GM12878 (cell line): ENCODE results near the gene TMEM109. TPM values are rescaled to one million over a fixed set of nuclear protein-coding genes. Genes with fewer than 3 reads are reported as not detected.

Experiments used
- BMI1 ChIP-seq: fragments of 450-650 bp; IDR thresholded peaks from 2 replicates; pipeline ENCODE4 v1.6.1; 2016; ENCODE audit warnings: mild to moderate bottlenecking, moderate library complexity, borderline replicate concordance
- CREM ChIP-seq: IDR thresholded peaks from 2 replicates; pipeline ENCODE4 v1.6.1; 2014; ENCODE audit warnings: antibody characterized with exemption, low read depth
- EGR1 ChIP-seq, 2 experiments: IDR thresholded peaks; 1 replicate in 1 of 2; 2 replicates in 1 of 2; pipeline ENCODE4 v1.6.1; 2011 to 2012; ENCODE audit warnings: low read depth in 2 of 2, low read length in 2 of 2, borderline replicate concordance in 1 of 2, mild to moderate bottlenecking in 1 of 2, moderate library complexity in 1 of 2
- GABPA ChIP-seq: IDR thresholded peaks from 2 replicates; pipeline ENCODE4 v1.6.1; 2014; ENCODE audit warnings: antibody characterized with exemption, low read depth, mild to moderate bottlenecking, inconsistent platforms
- HCFC1 ChIP-seq: fragments of 150-350 bp; IDR thresholded peaks from 2 replicates; pipeline ENCODE4 v1.6.1; 2014; ENCODE audit warnings: low read length
- MYB ChIP-seq: fragments of 150-350 bp; IDR thresholded peaks from 2 replicates; pipeline ENCODE4 v1.6.1; 2014; ENCODE audit warnings: mild to moderate bottlenecking, low read depth, low read length, borderline replicate concordance
- SMC3 ChIP-seq: IDR thresholded peaks from 2 replicates; pipeline ENCODE4 v1.6.1; 2011; ENCODE audit warnings: low read length, improper control_type of control experiment, borderline replicate concordance
- SP1 ChIP-seq: IDR thresholded peaks from one replicate; pipeline ENCODE4 v1.6.1; 2011; ENCODE audit warnings: low read depth, low read length
- YBX1 ChIP-seq: fragments of 450-650 bp; IDR thresholded peaks from 2 replicates; pipeline ENCODE4 v1.6.1; 2016; ENCODE audit warnings: antibody characterized with exemption
- ZNF384 ChIP-seq: IDR thresholded peaks from 2 replicates; pipeline ENCODE4 v1.6.1; 2012; ENCODE audit warnings: low read depth, mild to moderate bottlenecking, low read length, improper control_type of control experiment, borderline replicate concordance
- polyA plus RNA-seq, 11 experiments: library from polyadenylated mRNA; depleted of rRNA in 4 of 11; unstranded in 6 of 11; stranded (reverse) in 5 of 11; fragments of >200 nt; fragmentation: Nextera tagmentation in 4 of 11; fragmentation: Illumina TruSeq in 1 of 11; extraction: Ambion mirVana in 4 of 11; extraction: Trizol in 1 of 11; gene quantifications; 1 replicate in 1 of 11; 2 replicates in 10 of 11; pipeline versions ENCODE4 v1.2.1 to v1.2.3, GENCODE V29; 2011 to 2016; ENCODE audit warnings: inconsistent platforms in 2 of 11, missing spikeins in 2 of 11, low read depth in 1 of 11
- total RNA-seq, 4 experiments: library from RNA; depleted of rRNA in 3 of 4; stranded (reverse); fragments of >200 nt in 3 of 4; fragmentation: Illumina TruSeq in 1 of 4; extraction: Trizol in 1 of 4; gene quantifications; 2 replicates each; pipeline versions ENCODE4 v1.2.1 to v1.2.3, GENCODE V29; 2013 to 2021
- TF ChIP-seq, protein P1 (sequence below): fragments of 450-650 bp; IDR thresholded peaks from 2 replicates; pipeline ENCODE4 v1.6.1; 2016; ENCODE audit warnings: mild to moderate bottlenecking
- TF ChIP-seq, protein P2 (sequence below): fragments of 450-650 bp; IDR thresholded peaks from 2 replicates; pipeline ENCODE4 v1.6.1; 2016; ENCODE audit warnings: mild to moderate bottlenecking, moderate library complexity, borderline replicate concordance
- TF ChIP-seq, protein P3 (sequence below): fragments of 450-650 bp; formaldehyde crosslinking; IDR thresholded peaks from 2 replicates; pipeline ENCODE4 v1.4.0; 2020; ENCODE audit warnings: mild to moderate bottlenecking, moderate library complexity
- TF ChIP-seq, protein P4 (sequence below): fragments of 450-650 bp; IDR thresholded peaks from 2 replicates; pipeline ENCODE4 v1.6.1; 2016; ENCODE audit warnings: mild to moderate bottlenecking
- TF ChIP-seq, protein P5 (sequence below): fragments of 450-650 bp; formaldehyde crosslinking; IDR thresholded peaks from 2 replicates; pipeline ENCODE4 v1.4.0; 2022; ENCODE audit warnings: mild to moderate bottlenecking, moderate library complexity

Gene TMEM109
- total and polyA plus RNA-seq, 10 of the 15 experiments (the other 5 are each of a cell fraction or from before 2014, with no cell fraction given) = 21.9 to 199 (median 85.2) TPM

DNA sequence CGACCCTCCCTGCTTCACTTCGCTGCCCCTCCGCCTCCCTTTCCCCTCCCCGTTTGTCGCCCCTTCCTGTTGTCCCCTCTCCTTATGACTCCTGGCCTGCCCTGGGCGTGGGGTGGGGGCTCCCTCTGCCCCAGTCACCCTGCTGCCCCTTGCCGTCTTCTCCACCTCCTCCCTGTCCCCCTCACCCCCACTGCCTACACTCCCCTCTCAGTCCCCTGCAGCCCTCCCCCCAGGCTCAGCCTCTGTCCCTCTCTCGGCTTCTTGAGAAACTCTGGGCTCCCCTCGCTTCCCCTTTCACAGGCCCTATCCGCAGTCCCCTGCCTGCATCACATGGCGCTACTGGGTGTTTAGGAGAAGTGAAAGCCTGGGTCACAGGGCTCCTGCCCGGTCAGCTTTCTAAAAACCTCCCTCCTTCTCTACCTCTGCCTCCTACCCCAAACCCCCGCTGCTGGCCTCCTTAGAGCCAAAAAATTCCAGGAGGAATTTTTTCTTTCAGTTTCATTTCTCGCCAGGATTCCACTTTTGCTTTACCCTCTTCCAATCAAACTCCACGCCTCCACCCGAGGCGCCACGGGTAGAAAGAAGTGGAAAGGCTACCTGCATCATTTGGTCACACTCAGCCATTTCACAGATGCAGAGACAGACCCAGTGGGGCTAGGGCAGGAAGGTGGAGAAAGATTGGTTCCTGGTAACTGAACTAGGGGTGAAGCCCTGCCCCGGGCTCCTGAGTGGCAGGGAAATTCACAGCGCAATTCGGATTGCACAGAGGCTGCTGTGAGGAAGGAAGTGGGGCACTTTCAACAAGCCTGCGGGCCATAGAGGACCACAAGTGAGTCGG, 38.2 kb downstream of the TMEM109 start, which contains the start of gene SLC15A3 (continued):
- TF ChIP-seq, protein P1, sequence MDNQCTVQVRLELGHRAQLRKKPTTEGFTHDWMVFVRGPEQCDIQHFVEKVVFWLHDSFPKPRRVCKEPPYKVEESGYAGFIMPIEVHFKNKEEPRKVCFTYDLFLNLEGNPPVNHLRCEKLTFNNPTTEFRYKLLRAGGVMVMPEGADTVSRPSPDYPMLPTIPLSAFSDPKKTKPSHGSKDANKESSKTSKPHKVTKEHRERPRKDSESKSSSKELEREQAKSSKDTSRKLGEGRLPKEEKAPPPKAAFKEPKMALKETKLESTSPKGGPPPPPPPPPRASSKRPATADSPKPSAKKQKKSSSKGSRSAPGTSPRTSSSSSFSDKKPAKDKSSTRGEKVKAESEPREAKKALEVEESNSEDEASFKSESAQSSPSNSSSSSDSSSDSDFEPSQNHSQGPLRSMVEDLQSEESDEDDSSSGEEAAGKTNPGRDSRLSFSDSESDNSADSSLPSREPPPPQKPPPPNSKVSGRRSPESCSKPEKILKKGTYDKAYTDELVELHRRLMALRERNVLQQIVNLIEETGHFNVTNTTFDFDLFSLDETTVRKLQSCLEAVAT = peak; percentile 97
- TF ChIP-seq CREM (no peak), EGR1 (IDR thresholded peaks at IDR 0.05; ENCODE audit: borderline replicate concordance in 1 of 2, low read depth in 2 of 2, low read length in 2 of 2) (no peak), BMI1 (no peak), ZNF384 (no peak), YBX1 (no peak), GABPA (no peak), SMC3 (0 out of 2 replicates have a peak, but pooled peaks have one; percentile 5), SP1 (no peak), MYB (no peak; the same call in 1 of the 2 replicates), HCFC1 (no peak)
- TF ChIP-seq, protein P2, sequence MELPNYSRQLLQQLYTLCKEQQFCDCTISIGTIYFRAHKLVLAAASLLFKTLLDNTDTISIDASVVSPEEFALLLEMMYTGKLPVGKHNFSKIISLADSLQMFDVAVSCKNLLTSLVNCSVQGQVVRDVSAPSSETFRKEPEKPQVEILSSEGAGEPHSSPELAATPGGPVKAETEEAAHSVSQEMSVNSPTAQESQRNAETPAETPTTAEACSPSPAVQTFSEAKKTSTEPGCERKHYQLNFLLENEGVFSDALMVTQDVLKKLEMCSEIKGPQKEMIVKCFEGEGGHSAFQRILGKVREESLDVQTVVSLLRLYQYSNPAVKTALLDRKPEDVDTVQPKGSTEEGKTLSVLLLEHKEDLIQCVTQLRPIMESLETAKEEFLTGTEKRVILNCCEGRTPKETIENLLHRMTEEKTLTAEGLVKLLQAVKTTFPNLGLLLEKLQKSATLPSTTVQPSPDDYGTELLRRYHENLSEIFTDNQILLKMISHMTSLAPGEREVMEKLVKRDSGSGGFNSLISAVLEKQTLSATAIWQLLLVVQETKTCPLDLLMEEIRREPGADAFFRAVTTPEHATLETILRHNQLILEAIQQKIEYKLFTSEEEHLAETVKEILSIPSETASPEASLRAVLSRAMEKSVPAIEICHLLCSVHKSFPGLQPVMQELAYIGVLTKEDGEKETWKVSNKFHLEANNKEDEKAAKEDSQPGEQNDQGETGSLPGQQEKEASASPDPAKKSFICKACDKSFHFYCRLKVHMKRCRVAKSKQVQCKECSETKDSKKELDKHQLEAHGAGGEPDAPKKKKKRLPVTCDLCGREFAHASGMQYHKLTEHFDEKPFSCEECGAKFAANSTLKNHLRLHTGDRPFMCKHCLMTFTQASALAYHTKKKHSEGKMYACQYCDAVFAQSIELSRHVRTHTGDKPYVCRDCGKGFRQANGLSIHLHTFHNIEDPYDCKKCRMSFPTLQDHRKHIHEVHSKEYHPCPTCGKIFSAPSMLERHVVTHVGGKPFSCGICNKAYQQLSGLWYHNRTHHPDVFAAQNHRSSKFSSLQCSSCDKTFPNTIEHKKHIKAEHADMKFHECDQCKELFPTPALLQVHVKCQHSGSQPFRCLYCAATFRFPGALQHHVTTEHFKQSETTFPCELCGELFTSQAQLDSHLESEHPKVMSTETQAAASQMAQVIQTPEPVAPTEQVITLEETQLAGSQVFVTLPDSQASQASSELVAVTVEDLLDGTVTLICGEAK = no peak
- TF ChIP-seq, protein P3, sequence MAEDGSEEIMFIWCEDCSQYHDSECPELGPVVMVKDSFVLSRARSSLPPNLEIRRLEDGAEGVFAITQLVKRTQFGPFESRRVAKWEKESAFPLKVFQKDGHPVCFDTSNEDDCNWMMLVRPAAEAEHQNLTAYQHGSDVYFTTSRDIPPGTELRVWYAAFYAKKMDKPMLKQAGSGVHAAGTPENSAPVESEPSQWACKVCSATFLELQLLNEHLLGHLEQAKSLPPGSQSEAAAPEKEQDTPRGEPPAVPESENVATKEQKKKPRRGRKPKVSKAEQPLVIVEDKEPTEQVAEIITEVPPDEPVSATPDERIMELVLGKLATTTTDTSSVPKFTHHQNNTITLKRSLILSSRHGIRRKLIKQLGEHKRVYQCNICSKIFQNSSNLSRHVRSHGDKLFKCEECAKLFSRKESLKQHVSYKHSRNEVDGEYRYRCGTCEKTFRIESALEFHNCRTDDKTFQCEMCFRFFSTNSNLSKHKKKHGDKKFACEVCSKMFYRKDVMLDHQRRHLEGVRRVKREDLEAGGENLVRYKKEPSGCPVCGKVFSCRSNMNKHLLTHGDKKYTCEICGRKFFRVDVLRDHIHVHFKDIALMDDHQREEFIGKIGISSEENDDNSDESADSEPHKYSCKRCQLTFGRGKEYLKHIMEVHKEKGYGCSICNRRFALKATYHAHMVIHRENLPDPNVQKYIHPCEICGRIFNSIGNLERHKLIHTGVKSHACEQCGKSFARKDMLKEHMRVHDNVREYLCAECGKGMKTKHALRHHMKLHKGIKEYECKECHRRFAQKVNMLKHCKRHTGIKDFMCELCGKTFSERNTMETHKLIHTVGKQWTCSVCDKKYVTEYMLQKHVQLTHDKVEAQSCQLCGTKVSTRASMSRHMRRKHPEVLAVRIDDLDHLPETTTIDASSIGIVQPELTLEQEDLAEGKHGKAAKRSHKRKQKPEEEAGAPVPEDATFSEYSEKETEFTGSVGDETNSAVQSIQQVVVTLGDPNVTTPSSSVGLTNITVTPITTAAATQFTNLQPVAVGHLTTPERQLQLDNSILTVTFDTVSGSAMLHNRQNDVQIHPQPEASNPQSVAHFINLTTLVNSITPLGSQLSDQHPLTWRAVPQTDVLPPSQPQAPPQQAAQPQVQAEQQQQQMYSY (CRISPR knock-in tag) = no peak
- TF ChIP-seq, protein P4, sequence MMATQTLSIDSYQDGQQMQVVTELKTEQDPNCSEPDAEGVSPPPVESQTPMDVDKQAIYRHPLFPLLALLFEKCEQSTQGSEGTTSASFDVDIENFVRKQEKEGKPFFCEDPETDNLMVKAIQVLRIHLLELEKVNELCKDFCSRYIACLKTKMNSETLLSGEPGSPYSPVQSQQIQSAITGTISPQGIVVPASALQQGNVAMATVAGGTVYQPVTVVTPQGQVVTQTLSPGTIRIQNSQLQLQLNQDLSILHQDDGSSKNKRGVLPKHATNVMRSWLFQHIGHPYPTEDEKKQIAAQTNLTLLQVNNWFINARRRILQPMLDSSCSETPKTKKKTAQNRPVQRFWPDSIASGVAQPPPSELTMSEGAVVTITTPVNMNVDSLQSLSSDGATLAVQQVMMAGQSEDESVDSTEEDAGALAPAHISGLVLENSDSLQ = peak; percentile 93
- TF ChIP-seq, protein P5, sequence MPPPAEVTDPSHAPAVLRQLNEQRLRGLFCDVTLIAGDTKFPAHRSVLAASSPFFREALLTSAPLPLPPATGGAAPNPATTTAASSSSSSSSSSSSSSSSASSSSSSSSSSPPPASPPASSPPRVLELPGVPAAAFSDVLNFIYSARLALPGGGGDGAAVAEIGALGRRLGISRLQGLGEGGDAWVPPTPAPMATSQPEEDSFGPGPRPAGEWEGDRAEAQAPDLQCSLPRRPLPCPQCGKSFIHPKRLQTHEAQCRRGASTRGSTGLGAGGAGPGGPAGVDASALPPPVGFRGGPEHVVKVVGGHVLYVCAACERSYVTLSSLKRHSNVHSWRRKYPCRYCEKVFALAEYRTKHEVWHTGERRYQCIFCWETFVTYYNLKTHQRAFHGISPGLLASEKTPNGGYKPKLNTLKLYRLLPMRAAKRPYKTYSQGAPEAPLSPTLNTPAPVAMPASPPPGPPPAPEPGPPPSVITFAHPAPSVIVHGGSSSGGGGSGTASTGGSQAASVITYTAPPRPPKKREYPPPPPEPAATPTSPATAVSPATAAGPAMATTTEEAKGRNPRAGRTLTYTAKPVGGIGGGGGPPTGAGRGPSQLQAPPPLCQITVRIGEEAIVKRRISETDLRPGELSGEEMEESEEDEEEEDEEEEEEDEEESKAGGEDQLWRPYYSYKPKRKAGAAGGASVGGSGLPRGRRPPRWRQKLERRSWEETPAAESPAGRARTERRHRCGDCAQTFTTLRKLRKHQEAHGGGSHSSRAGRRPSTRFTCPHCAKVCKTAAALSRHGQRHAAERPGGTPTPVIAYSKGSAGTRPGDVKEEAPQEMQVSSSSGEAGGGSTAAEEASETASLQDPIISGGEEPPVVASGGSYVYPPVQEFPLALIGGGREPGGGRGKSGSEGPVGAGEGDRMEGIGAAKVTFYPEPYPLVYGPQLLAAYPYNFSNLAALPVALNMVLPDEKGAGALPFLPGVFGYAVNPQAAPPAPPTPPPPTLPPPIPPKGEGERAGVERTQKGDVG = no peak
